ENCODE data around the gene FRMD4B.

The FRMD4B gene

GRCh38 chr3:69212411-69213160, 173.3 kb downstream of the FRMD4B start:
- TF ChIP-seq CTCF (IDR thresholded peaks at IDR 0.05; ENCODE audit: insufficient read depth, low read depth, low read length, missing control alignments): no peak
- H3K4me3 ChIP-seq (ENCODE audit: low read length): no peak overlapping the region
- DNase-seq (ENCODE audit: low read depth): peak; percentile 94

GRCh38 chr3:69210068-69210730, 175.7 kb downstream of the FRMD4B start:
- H3K4me3 ChIP-seq (ENCODE audit: low read length): no peak overlapping the region
- TF ChIP-seq CTCF (IDR thresholded peaks at IDR 0.05; ENCODE audit: insufficient read depth, low read depth, low read length, missing control alignments): no peak
- no peak for DNase-seq (ENCODE audit: low read depth)

GRCh38 chr3:69209413-69209812, 176.5 kb downstream of the FRMD4B start:
- no peak for TF ChIP-seq CTCF (IDR thresholded peaks at IDR 0.05; ENCODE audit: insufficient read depth, low read depth, low read length, missing control alignments)
- H3K4me3 ChIP-seq (ENCODE audit: low read length): no peak overlapping the region
- peak; percentile 72 for DNase-seq (ENCODE audit: low read depth)

GRCh38 chr3:69207031-69207430, 178.9 kb downstream of the FRMD4B start:
- TF ChIP-seq CTCF (IDR thresholded peaks at IDR 0.05; ENCODE audit: insufficient read depth, low read depth, low read length, missing control alignments): no peak
- no peak overlapping the region for H3K4me3 ChIP-seq (ENCODE audit: low read length)
- no peak for DNase-seq (ENCODE audit: low read depth)

GRCh38 chr3:69205385-69205784, 180.5 kb downstream of the FRMD4B start:
- H3K4me3 ChIP-seq (ENCODE audit: low read length): no peak overlapping the region
- DNase-seq (ENCODE audit: low read depth): no peak
- no peak for TF ChIP-seq CTCF (IDR thresholded peaks at IDR 0.05; ENCODE audit: insufficient read depth, low read depth, low read length, missing control alignments)

- no peak for TF ChIP-seq CTCF (IDR thresholded peaks at IDR 0.05; ENCODE audit: insufficient read depth, low read depth, low read length, missing control alignments)
- no peak overlapping the region for H3K4me3 ChIP-seq (ENCODE audit: low read length)
Observed at GRCh38 chr3:69204315-69204957, 181.5 kb downstream of the FRMD4B start.

More at GRCh38 chr3:69204315-69204957, 181.5 kb downstream of the FRMD4B start:
- DNase-seq (ENCODE audit: low read depth): peak; percentile 88

All from epithelial cell of esophagus (primary cell).